Chondrocyte (in vitro differentiated cells): ENCODE measurements around the gene FXYD3. TPM values are rescaled to one million over a fixed set of nuclear protein-coding genes. Genes with fewer than 3 reads are reported as not detected.

Experiments
- DNase-seq: peaks from one replicate; pipeline ENCODE4 v3.0.0; 2021; ENCODE audit warnings: mixed read lengths, low spot score
- H3K27ac Mint-ChIP-seq: one replicate; pipeline ENCODE4 v1.8.0; 2021; ENCODE audit warnings: mild to moderate bottlenecking, moderate library complexity, mixed read lengths; ENCODE audit not compliant: unreplicated experiment
- H3K27me3 Mint-ChIP-seq: 2 replicates; pipeline ENCODE4 v1.8.0; 2021; ENCODE audit warnings: low read depth, mixed read lengths
- H3K36me3 Mint-ChIP-seq: 2 replicates; pipeline ENCODE4 v1.8.0; 2021; ENCODE audit warnings: low read depth, mixed read lengths
- H3K4me1 Mint-ChIP-seq: 2 replicates; pipeline ENCODE4 v1.8.0; 2021; ENCODE audit warnings: low read depth, mild to moderate bottlenecking, mixed read lengths
- H3K4me3 Mint-ChIP-seq: one replicate; pipeline ENCODE4 v1.8.0; 2021; ENCODE audit warnings: mild to moderate bottlenecking, moderate library complexity, mixed read lengths; ENCODE audit not compliant: unreplicated experiment
- H3K9me3 Mint-ChIP-seq: 2 replicates; pipeline ENCODE4 v1.8.0; 2021; ENCODE audit warnings: low read depth, mixed read lengths
- CTCF ChIP-seq: fragments of 200-600 bp; sonication (generic); IDR thresholded peaks from 2 replicates; pipeline ENCODE4 v1.5.0; 2021; ENCODE audit warnings: antibody characterized with exemption, mild to moderate bottlenecking, moderate library complexity
- total RNA-seq: library from RNA; stranded (reverse); gene quantifications from 3 replicates; pipeline ENCODE4 v1.2.1, GENCODE V29; 2021

Gene FXYD3
- total RNA-seq, 1 donor from 2014 or later, result not detected

- Mint-ChIP-seq H3K27ac (peak overlapping the region; percentile 20), H3K4me3 (no peak overlapping the region), H3K4me1 (peaks cover 33% of the 10 kb centered on the region), H3K36me3 (peaks cover 45% of the 10 kb centered on the region), H3K27me3 (no peaks in the 10 kb centered on the region), H3K9me3 (peaks cover 36% of the 10 kb centered on the region)
- no peak for TF ChIP-seq CTCF
- no peak for DNase-seq
These were observed 49.8 kb downstream of the FXYD3 start for GRCh38 chr19:35165200-35166058.

GRCh38 chr19:35166100-35167063 lies 50.8 kb downstream of the FXYD3 start:
- Mint-ChIP-seq H3K9me3 (peaks cover 34% of the 10 kb centered on the region), H3K4me1 (peaks cover 33% of the 10 kb centered on the region), H3K36me3 (peaks cover 41% of the 10 kb centered on the region), H3K27me3 (no peaks in the 10 kb centered on the region), H3K27ac (no peak overlapping the region), H3K4me3 (no peak overlapping the region)
- no peak for TF ChIP-seq CTCF
- no peak for DNase-seq

- Mint-ChIP-seq H3K4me3 (no peak overlapping the region), H3K27ac (no peak overlapping the region), H3K36me3 (peaks cover 32% of the 10 kb centered on the region), H3K9me3 (peaks cover 30% of the 10 kb centered on the region), H3K27me3 (no peaks in the 10 kb centered on the region), H3K4me1 (peaks cover 29% of the 10 kb centered on the region)
- no peak for TF ChIP-seq CTCF
- DNase-seq, result no peak
These were observed 51.9 kb downstream of the FXYD3 start for GRCh38 chr19:35167251-35168119.

- Mint-ChIP-seq H3K27me3 (no peaks in the 10 kb centered on the region), H3K4me3 (no peak overlapping the region), H3K4me1 (peaks cover 22% of the 10 kb centered on the region), H3K9me3 (peaks cover 23% of the 10 kb centered on the region), H3K27ac (no peak overlapping the region), H3K36me3 (peaks cover 29% of the 10 kb centered on the region)
- TF ChIP-seq CTCF, result no peak
- DNase-seq, result no peak
These were observed 52.6 kb downstream of the FXYD3 start for GRCh38 chr19:35168196-35168595.
